HepG2 (cell line): ENCODE results near the gene KDM6B. TPM values are rescaled to one million over a fixed set of nuclear protein-coding genes. Genes with fewer than 3 reads are reported as not detected.

Experiments used
- AGO1 ChIP-seq: fragments of 200-400 bp; formaldehyde crosslinking; IDR thresholded peaks from 2 replicates; pipeline ENCODE4 v1.6.1; 2017; ENCODE audit warnings: mild to moderate bottlenecking, low read depth, low read length, moderate library complexity; ENCODE audit not compliant: poor library complexity, severe bottlenecking
- HOXA3 ChIP-seq: sonication (generic); formaldehyde crosslinking; IDR thresholded peaks from 2 replicates; pipeline ENCODE4 v1.5.0; 2020; ENCODE audit warnings: missing genetic modification reagents
- IRF2 ChIP-seq: IDR thresholded peaks from 2 replicates; pipeline ENCODE4 v1.6.1; 2018; ENCODE audit warnings: missing genetic modification reagents, missing compliant biosample characterization
- KDM5B ChIP-seq: sonication (generic); formaldehyde crosslinking; IDR thresholded peaks from 2 replicates; pipeline ENCODE4 v1.4.0; 2020; ENCODE audit warnings: missing genetic modification reagents, mild to moderate bottlenecking, borderline replicate concordance
- KLF11 ChIP-seq: IDR thresholded peaks from 2 replicates; pipeline ENCODE4 v1.6.1; 2016; ENCODE audit warnings: missing compliant biosample characterization
- MAFF ChIP-seq: IDR thresholded peaks from 2 replicates; pipeline ENCODE4 v1.6.1; 2011; ENCODE audit warnings: low read depth, low read length, improper control_type of control experiment
- MED1 ChIP-seq: sonication (generic); formaldehyde crosslinking; IDR thresholded peaks from 2 replicates; pipeline ENCODE4 v1.4.0; 2020; ENCODE audit warnings: missing genetic modification reagents
- MXI1 ChIP-seq: IDR thresholded peaks from 3 replicates; pipeline ENCODE4 v1.6.1; 2012; ENCODE audit warnings: low read depth, low read length, inconsistent platforms, borderline replicate concordance
- NCOR1 ChIP-seq: fragments of 200-600 bp; sonication (generic); IDR thresholded peaks from 2 replicates; pipeline ENCODE4 v1.7.0; 2017; ENCODE audit warnings: antibody characterized with exemption, low read length, borderline replicate concordance
- RXRB ChIP-seq: IDR thresholded peaks from 2 replicates; pipeline ENCODE4 v1.6.1; 2016; ENCODE audit warnings: borderline replicate concordance, missing genetic modification reagents, missing compliant biosample characterization
- SP2 ChIP-seq: sonication (generic); formaldehyde crosslinking; IDR thresholded peaks from 2 replicates; pipeline ENCODE4 v1.5.1; 2020; ENCODE audit warnings: mild to moderate bottlenecking, missing genetic modification reagents
- TCF12 ChIP-seq, 2 experiments: fragments of 450-650 bp in 1 of 2; sonication (generic) in 1 of 2; formaldehyde crosslinking in 1 of 2; IDR thresholded peaks; 2 replicates each; pipeline versions ENCODE4 v1.6.1 to v1.8.0; 2017 to 2022; ENCODE audit warnings: antibody characterized with exemption in 1 of 2, mild to moderate bottlenecking in 1 of 2, missing genetic modification reagents in 1 of 2, moderate library complexity in 1 of 2
- THYN1 ChIP-seq: sonication (generic); formaldehyde crosslinking; IDR thresholded peaks from 2 replicates; pipeline ENCODE4 v1.8.1; 2023; ENCODE audit warnings: low read depth, mild to moderate bottlenecking, moderate library complexity, missing genetic modification reagents, borderline replicate concordance
- ZBTB21 ChIP-seq: sonication (generic); formaldehyde crosslinking; IDR thresholded peaks from 2 replicates; pipeline ENCODE4 v1.4.0; 2020; ENCODE audit warnings: missing genetic modification reagents
- ZEB1 ChIP-seq: IDR thresholded peaks from 2 replicates; pipeline ENCODE4 v1.6.1; 2012; ENCODE audit warnings: mild to moderate bottlenecking, low read depth, inconsistent platforms; ENCODE audit not compliant: insufficient replicate concordance
- ZNF605 ChIP-seq: sonication (generic); formaldehyde crosslinking; IDR thresholded peaks from 2 replicates; pipeline ENCODE4 v1.8.0; 2022; ENCODE audit warnings: mild to moderate bottlenecking, missing genetic modification reagents
- ZNF709 ChIP-seq: sonication (generic); formaldehyde crosslinking; IDR thresholded peaks from 2 replicates; pipeline ENCODE4 v1.5.0; 2020; ENCODE audit warnings: mild to moderate bottlenecking, missing genetic modification reagents
- polyA plus RNA-seq, 8 experiments: library from polyadenylated mRNA; depleted of rRNA in 3 of 8; stranded (reverse) in 7 of 8; unstranded in 1 of 8; fragments of >200 nt; fragmentation: Illumina TruSeq in 4 of 8; extraction: Trizol in 4 of 8; gene quantifications; 2 replicates each; pipeline versions ENCODE4 v1.2.1 to v1.2.3, GENCODE V29; 2011 to 2016; ENCODE audit warnings: low read depth in 4 of 8, missing spikeins in 1 of 8, mixed read lengths in 1 of 8; ENCODE audit not compliant: insufficient read depth in 1 of 8
- total RNA-seq, 5 experiments: library from RNA; depleted of rRNA; stranded (reverse); fragments of >200 nt; fragmentation: Illumina TruSeq; extraction: Trizol; gene quantifications; 2 replicates each; pipeline ENCODE4 v1.2.3, GENCODE V29; 2016; ENCODE audit warnings: low read depth in 1 of 5
- TF ChIP-seq, protein P1 (sequence below): sonication (generic); formaldehyde crosslinking; IDR thresholded peaks from 2 replicates; pipeline ENCODE4 v1.5.0; 2020; ENCODE audit warnings: mild to moderate bottlenecking, missing genetic modification reagents, borderline replicate concordance
- TF ChIP-seq, protein P2 (sequence below): IDR thresholded peaks from 2 replicates; pipeline ENCODE4 v1.6.1; 2018; ENCODE audit warnings: missing genetic modification reagents
- TF ChIP-seq, protein P3 (sequence below): sonication (generic); formaldehyde crosslinking; IDR thresholded peaks from 2 replicates; pipeline ENCODE4 v1.4.0; 2020; ENCODE audit warnings: missing genetic modification reagents, mild to moderate bottlenecking, borderline replicate concordance
- TF ChIP-seq, protein P4 (sequence below): sonication (generic); formaldehyde crosslinking; IDR thresholded peaks from 2 replicates; pipeline ENCODE4 v1.9.0; 2022; ENCODE audit warnings: missing genetic modification reagents, mild to moderate bottlenecking, borderline replicate concordance

KDM6B gene
- total and polyA plus RNA-seq, 2 of the 13 experiments (the other 11 are each of a cell fraction or from before 2014, with no cell fraction given) = 1.3 to 2.1 TPM

DNA sequence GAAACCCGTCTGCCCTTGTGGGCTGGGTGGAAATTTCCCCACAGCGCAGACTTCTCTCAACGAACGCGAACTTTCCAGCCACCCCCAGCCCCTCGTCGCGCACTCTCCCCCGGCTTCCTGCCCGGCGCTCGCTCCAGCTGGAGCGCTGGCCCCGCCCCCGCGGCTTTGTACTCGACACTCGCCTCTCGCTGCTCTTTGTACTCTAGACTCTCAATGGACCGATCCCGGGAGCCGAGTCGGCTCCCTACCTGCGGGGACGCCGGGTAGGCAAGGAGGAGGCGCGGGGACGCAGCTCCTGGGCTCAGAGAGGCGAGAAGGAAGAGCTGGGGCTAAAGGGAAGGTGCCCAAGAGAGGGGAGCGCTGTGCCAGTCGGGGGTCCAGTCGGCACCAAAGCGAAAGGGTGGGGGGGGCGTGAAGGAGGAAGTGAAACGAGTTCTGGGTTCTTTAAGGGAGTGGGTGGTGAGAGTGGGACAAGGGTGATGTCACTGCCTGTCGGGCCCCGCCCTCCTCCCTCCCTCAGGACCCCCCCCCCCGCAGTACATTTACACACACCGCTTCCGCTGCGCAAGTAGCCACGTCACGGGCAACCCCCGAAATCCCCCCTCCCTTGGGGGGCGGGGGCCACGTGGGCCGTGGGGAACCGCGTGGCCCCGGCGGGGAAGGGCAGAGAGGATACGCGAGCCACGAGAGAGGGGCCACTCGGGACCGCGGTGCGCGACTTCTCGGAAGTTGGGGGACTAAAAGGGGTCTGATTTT lies 9.7 kb downstream of the KDM6B start (continued):
- TF ChIP-seq KDM5B (CRISPR knock-in tag) (peak; percentile 2; the same call in 1 of the 2 replicates), ZNF605 (CRISPR knock-in tag) (no peak), KLF11 (no peak), AGO1 (peak; percentile 8), MED1 (CRISPR knock-in tag) (peak; percentile 54), HOXA3 (CRISPR knock-in tag) (peak; percentile 56; the same call in 1 of the 2 replicates), ZNF709 (CRISPR knock-in tag) (peak; percentile 17; the same call in 1 of the 2 replicates), SP2 (CRISPR knock-in tag) (peak; percentile 50), THYN1 (CRISPR knock-in tag) (no peak), MAFF (no peak), NCOR1 (peak; percentile 77), RXRB (CRISPR knock-in tag) (peak; percentile 29; the same call in 1 of the 2 replicates), TCF12 (IDR thresholded peaks at IDR 0.05) (no peak), TCF12 (CRISPR knock-in tag; IDR thresholded peaks at IDR 0.05) (no peak), MXI1 (peak; percentile 47; the same call in 2 of the 3 replicates), ZBTB21 (peak; percentile 84), ZEB1 (no peak), IRF2 (peak; percentile 13; the same call in 1 of the 2 replicates)
- TF ChIP-seq, protein P1, sequence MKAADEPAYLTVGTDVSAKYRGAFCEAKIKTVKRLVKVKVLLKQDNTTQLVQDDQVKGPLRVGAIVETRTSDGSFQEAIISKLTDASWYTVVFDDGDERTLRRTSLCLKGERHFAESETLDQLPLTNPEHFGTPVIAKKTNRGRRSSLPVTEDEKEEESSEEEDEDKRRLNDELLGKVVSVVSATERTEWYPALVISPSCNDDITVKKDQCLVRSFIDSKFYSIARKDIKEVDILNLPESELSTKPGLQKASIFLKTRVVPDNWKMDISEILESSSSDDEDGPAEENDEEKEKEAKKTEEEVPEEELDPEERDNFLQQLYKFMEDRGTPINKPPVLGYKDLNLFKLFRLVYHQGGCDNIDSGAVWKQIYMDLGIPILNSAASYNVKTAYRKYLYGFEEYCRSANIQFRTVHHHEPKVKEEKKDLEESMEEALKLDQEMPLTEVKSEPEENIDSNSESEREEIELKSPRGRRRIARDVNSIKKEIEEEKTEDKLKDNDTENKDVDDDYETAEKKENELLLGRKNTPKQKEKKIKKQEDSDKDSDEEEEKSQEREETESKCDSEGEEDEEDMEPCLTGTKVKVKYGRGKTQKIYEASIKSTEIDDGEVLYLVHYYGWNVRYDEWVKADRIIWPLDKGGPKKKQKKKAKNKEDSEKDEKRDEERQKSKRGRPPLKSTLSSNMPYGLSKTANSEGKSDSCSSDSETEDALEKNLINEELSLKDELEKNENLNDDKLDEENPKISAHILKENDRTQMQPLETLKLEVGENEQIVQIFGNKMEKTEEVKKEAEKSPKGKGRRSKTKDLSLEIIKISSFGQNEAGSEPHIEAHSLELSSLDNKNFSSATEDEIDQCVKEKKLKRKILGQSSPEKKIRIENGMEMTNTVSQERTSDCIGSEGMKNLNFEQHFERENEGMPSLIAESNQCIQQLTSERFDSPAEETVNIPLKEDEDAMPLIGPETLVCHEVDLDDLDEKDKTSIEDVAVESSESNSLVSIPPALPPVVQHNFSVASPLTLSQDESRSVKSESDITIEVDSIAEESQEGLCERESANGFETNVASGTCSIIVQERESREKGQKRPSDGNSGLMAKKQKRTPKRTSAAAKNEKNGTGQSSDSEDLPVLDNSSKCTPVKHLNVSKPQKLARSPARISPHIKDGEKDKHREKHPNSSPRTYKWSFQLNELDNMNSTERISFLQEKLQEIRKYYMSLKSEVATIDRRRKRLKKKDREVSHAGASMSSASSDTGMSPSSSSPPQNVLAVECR (CRISPR knock-in tag) = peak; percentile 82; the same call in 1 of the 2 replicates
- TF ChIP-seq, protein P2, sequence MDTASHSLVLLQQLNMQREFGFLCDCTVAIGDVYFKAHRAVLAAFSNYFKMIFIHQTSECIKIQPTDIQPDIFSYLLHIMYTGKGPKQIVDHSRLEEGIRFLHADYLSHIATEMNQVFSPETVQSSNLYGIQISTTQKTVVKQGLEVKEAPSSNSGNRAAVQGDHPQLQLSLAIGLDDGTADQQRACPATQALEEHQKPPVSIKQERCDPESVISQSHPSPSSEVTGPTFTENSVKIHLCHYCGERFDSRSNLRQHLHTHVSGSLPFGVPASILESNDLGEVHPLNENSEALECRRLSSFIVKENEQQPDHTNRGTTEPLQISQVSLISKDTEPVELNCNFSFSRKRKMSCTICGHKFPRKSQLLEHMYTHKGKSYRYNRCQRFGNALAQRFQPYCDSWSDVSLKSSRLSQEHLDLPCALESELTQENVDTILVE (CRISPR knock-in tag) = 0 out of 2 replicates have a peak, but pooled peaks have one; percentile 1
- TF ChIP-seq, protein P3, sequence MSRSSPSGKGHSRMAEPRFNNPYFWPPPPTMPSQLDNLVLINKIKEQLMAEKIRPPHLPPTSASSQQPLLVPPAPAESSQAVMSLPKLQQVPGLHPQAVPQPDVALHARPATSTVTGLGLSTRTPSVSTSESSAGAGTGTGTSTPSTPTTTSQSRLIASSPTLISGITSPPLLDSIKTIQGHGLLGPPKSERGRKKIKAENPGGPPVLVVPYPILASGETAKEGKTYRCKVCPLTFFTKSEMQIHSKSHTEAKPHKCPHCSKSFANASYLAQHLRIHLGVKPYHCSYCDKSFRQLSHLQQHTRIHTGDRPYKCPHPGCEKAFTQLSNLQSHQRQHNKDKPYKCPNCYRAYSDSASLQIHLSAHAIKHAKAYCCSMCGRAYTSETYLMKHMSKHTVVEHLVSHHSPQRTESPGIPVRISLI (CRISPR knock-in tag) = no peak
- TF ChIP-seq, protein P4, sequence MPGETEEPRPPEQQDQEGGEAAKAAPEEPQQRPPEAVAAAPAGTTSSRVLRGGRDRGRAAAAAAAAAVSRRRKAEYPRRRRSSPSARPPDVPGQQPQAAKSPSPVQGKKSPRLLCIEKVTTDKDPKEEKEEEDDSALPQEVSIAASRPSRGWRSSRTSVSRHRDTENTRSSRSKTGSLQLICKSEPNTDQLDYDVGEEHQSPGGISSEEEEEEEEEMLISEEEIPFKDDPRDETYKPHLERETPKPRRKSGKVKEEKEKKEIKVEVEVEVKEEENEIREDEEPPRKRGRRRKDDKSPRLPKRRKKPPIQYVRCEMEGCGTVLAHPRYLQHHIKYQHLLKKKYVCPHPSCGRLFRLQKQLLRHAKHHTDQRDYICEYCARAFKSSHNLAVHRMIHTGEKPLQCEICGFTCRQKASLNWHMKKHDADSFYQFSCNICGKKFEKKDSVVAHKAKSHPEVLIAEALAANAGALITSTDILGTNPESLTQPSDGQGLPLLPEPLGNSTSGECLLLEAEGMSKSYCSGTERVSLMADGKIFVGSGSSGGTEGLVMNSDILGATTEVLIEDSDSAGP (CRISPR knock-in tag) = peak; percentile 99
